Psoas muscle (tissue), 8 donors: ENCODE measurements around the gene NHEJ1. TPM values are rescaled to one million over a fixed set of nuclear protein-coding genes. Genes with fewer than 3 reads are reported as not detected.

Source experiments
- ATAC-seq, 4 donors: fragments of 200-7000 bp; cut with Tn5 transposase; one replicate each; pipeline ENCODE4 v1.9.1; 2020; ENCODE audit warnings: moderate library complexity in 3 of 4, mild to moderate bottlenecking in 2 of 4
- DNase-seq, 2 donors: peaks; one replicate each; pipeline ENCODE4 v3.0.0-alpha.2; 2020
- H3K27ac ChIP-seq: fragments of 200-600 bp; one replicate; pipeline ENCODE4 v1.8.0; 2022
- H3K27me3 ChIP-seq, 3 donors: fragments of 200-600 bp in 1 of 3; one replicate each; pipeline versions ENCODE4 v1.6.1 to v1.8.0; 2013 to 2022; ENCODE audit warnings: low read length in 2 of 3, mild to moderate bottlenecking in 2 of 3, moderate library complexity in 1 of 3; ENCODE audit not compliant: insufficient read depth in 3 of 3
- H3K36me3 ChIP-seq, 2 donors: fragments of 200-600 bp in 1 of 2; one replicate each; pipeline versions ENCODE4 v1.6.1 to v1.8.0; 2013 to 2022; ENCODE audit warnings: low read depth in 1 of 2, mild to moderate bottlenecking in 1 of 2, moderate library complexity in 1 of 2; ENCODE audit not compliant: insufficient read depth in 1 of 2
- H3K4me1 ChIP-seq: fragments of 200-600 bp; one replicate; pipeline ENCODE4 v1.8.0; 2022
- H3K4me3 ChIP-seq: fragments of 200-600 bp; one replicate; pipeline ENCODE4 v1.8.0; 2022; ENCODE audit warnings: mild to moderate bottlenecking
- H3K9me3 ChIP-seq: fragments of 200-600 bp; one replicate; pipeline ENCODE4 v1.8.0; 2022
- WGBS, 3 donors: extraction: QIAGEN DNeasy Blood & Tissue Kit; methylation state at CpG; one replicate each; pipeline versions ENCODE4 v1.1.6 to v1.1.7; 2013; 5-methylcytosine and 5-hydroxymethylcytosine counted together
- intact Hi-C, 2 donors: fragments of 100-400 bp; cut with DNase I; formaldehyde crosslinking; loops; one replicate each; pipeline versions ENCODE4 v1.11.0 to v1.14.2; 2022
- polyA plus RNA-seq, 3 donors: library from polyadenylated mRNA; stranded (reverse); fragments of 200-250 nt; gene quantifications; one replicate each; pipeline ENCODE4 v1.2.3, GENCODE V29; 2013
- total RNA-seq, 4 donors: library from RNA; stranded (reverse); fragmentation: NEBNext Ultra II Directional in 2 of 4; extraction: Animal tissue kit (Norgen Biotek cat#: 25700) in 2 of 4; gene quantifications; one replicate each; pipeline versions ENCODE4 v1.2.1 to v1.2.4, GENCODE V29; 2021 to 2023
- TF ChIP-seq, protein P1 (sequence below): fragments of 200-600 bp; IDR thresholded peaks from one replicate; pipeline ENCODE4 v1.8.0; 2022; ENCODE audit warnings: antibody characterized with exemption
- donor health status: healthy with polysubstance abuse.
- donor health status: DM: no; HTN: no; CAD: no; lungs with moderate emphysema.
- donor health status: Bipolar disorder and iron deficiency.
- donor health status: healthy.
- donor health status: DM: yes; HTN: yes; CAD: no.
- donor health status: DM: no; HTN: no; CAD: no.
- donor health status: DM: no; HTN: no; CAD: no.
- donor health status: DM: yes; HTN: yes; CAD: no.

NHEJ1 gene
- total and polyA plus RNA-seq, 7 donors, result 10.7 to 20.5 (median 14.4) TPM

DNA sequence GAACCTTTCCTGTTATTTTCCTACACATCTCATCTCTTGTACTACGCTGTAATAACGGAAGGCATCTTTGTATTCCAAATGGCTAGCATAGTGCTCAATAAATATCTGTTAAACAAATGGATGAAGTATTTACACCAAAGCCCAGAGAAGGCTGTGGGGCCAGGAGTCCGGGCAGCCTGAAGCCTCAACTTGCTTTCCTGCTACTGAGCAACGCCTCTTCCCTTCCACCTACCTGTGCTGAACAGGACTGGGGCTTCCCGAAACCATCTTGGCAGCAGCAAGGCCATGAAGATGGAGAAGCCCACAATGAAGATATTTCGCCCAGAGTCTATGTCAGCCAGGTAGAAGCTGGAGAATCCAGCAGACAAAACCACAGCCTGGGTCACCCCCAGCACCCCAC is 2.5 kb upstream of the NHEJ1 start:
- H3K27me3 ChIP-seq, result no peaks in the 10 kb centered on the region
- TF ChIP-seq, protein P1, sequence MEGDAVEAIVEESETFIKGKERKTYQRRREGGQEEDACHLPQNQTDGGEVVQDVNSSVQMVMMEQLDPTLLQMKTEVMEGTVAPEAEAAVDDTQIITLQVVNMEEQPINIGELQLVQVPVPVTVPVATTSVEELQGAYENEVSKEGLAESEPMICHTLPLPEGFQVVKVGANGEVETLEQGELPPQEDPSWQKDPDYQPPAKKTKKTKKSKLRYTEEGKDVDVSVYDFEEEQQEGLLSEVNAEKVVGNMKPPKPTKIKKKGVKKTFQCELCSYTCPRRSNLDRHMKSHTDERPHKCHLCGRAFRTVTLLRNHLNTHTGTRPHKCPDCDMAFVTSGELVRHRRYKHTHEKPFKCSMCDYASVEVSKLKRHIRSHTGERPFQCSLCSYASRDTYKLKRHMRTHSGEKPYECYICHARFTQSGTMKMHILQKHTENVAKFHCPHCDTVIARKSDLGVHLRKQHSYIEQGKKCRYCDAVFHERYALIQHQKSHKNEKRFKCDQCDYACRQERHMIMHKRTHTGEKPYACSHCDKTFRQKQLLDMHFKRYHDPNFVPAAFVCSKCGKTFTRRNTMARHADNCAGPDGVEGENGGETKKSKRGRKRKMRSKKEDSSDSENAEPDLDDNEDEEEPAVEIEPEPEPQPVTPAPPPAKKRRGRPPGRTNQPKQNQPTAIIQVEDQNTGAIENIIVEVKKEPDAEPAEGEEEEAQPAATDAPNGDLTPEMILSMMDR, result no peak
- WGBS, 3 donors, result 93 to 96% (median 95%) methylated on average over 6 of the region's 6 CpGs
- H3K27ac ChIP-seq, result no peak overlapping the region
- H3K36me3 ChIP-seq, result no peaks in the 10 kb centered on the region
- DNase-seq, result no peak
- no peak for ATAC-seq
- no peaks in the 10 kb centered on the region for H3K9me3 ChIP-seq
- peaks cover 5% of the 10 kb centered on the region for H3K4me1 ChIP-seq
- no peak overlapping the region for H3K4me3 ChIP-seq
- intact Hi-C loops, result loop anchor here (5.0 to 10.0 kb wide), 3 partner anchors 134 to 372 kb away; partner anchors contain the start of gene DNPEP (in 1 of the 2)

DNA sequence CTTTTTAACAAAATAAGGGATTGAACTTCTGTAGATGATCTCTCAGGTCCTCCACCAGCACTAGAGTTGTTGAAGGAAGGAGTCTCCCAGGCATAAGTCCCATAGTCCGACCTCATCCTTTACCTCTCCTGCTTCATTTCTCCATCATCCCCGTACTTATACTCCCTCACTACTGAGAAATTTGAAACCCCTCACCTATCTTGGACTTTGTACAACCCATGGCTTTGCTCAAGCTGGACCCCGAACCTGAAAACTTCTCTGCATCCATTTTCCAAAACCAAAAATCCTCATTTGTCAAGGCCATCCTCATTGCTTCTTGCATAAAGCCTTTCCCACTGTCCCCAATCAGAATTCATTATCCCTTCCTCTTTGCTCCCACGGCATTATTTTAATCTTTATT is 482 bp upstream of the NHEJ1 start:
- ATAC-seq, result no peak
- Histone ChIP-seq H3K9me3 (no peaks in the 10 kb centered on the region), H3K36me3 (peaks cover 0 to 17% of the 10 kb centered on the region in 2 donors), H3K27me3 (no peaks in the 10 kb centered on the region), H3K4me1 (peaks cover 5% of the 10 kb centered on the region), H3K4me3 (peak overlapping the region; percentile 86), H3K27ac (peak overlapping the region; percentile 93)
- intact Hi-C loops, result loop anchor here (5.0 to 10.0 kb wide), 3 partner anchors 136 to 374 kb away; partner anchors contain the start of gene DNPEP (in 1 of the 2)
- 70 to 79% (median 74%) methylated on average over 4 of the region's 4 CpGs for WGBS, 3 donors
- no peak for DNase-seq
- TF ChIP-seq, protein P1, result no peak

DNA sequence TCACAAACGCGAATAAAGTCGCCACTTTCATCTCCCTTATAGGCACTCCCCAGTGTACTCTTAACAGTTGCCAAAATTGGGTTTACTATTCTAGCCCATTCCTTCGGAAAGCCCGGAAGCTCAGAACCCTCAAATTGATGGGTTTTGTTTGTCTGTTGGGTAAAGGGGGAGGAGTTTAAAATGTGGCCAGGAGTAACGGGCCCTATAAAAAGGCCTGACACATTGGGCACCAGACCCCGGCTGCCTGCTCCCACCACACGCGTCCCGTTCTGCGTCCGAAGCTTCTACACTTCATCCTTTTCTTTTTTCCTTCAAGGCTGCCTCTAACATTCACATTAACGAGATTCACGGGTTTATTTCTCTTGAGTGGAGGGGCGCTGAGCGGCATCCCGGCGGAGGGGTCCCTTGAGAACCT is 837 bp downstream of the NHEJ1 start:
- TF ChIP-seq, protein P1, result no peak
- peaks cover 5% of the 10 kb centered on the region for H3K4me1 ChIP-seq
- intact Hi-C loops, result loop anchor here (1.0 to 10.0 kb wide), 4 partner anchors 138 to 375 kb away; partner anchors contain the start of gene DNPEP (in 1 of the 2)
- no peak for DNase-seq
- H3K4me3 ChIP-seq, result peak overlapping the region; percentile 86
- 4 to 6% (median 5%) methylated on average over 18 of the region's 18 CpGs for WGBS, 3 donors
- H3K27ac ChIP-seq, result peak overlapping the region; percentile 93
- H3K9me3 ChIP-seq, result no peaks in the 10 kb centered on the region
- H3K27me3 ChIP-seq, result no peaks in the 10 kb centered on the region
- ATAC-seq, result peak in 1 of 4 donors; percentile 4
- peaks cover 0 to 26% of the 10 kb centered on the region in 2 donors for H3K36me3 ChIP-seq

DNA sequence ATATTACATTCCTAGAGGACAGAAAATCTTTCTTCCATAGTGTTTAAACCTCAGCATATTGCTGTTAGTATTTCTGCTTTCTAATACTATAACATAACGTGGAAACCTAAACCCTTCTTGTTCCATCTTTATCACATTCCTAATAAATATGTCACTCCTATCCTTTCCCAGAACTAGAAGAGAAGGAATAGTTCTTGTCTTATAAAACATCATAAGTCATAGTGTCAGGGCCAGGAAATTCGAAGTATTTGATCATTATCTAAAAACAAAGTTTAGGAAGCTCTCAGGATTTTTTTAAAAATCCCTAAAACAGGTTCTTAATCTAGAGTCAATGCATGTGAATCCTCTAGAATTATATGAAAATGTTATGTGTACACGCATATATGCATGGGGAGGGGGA is 2.0 kb downstream of the NHEJ1 start:
- Histone ChIP-seq H3K27ac (no peak overlapping the region), H3K27me3 (no peaks in the 10 kb centered on the region), H3K4me3 (no peak overlapping the region), H3K36me3 (peaks cover 0 to 35% of the 10 kb centered on the region in 2 donors), H3K4me1 (peaks cover 5% of the 10 kb centered on the region), H3K9me3 (no peaks in the 10 kb centered on the region)
- intact Hi-C loops, result no loop called here
- DNase-seq (no peak), ATAC-seq (no peak)
- TF ChIP-seq, protein P1, result no peak
- 90 to 97% (median 90%) methylated on average over 3 of the region's 3 CpGs for WGBS, 3 donors

DNA sequence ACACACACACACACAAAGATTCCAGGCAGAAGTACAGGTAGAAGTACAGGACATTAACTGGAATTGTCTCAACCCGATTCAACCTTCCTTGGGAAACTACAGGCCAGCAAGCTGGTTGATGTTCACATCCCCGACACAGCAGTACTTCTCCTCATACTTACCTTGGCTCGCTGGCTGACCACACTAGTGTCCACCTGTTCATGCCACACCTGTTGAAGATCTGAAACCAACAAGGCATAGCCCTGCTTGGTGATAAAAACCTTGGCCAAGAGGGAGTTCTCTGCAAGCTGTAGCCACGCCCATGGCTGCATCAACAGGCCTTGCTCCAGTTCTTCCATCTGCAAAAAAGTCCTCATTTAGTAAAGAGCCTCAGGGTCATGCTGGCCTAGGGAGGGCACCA is 2.6 kb downstream of the NHEJ1 start:
- no peak for ATAC-seq
- Histone ChIP-seq H3K9me3 (no peaks in the 10 kb centered on the region), H3K4me1 (peaks cover 5% of the 10 kb centered on the region), H3K27ac (no peak overlapping the region), H3K4me3 (no peak overlapping the region), H3K36me3 (peaks cover 0 to 41% of the 10 kb centered on the region in 2 donors), H3K27me3 (no peaks in the 10 kb centered on the region)
- TF ChIP-seq, protein P1, result no peak
- 94 to 97% (median 96%) methylated on average over 4 of the region's 4 CpGs for WGBS, 3 donors
- DNase-seq, result no peak
- intact Hi-C loops, result no loop called here
